ENCODE results near the gene CLEC1B. TPM values are rescaled to one million over a fixed set of nuclear protein-coding genes. Genes with fewer than 3 reads are reported as not detected.

CLEC1B gene
- total RNA-seq: 1 to 10 TPM in 1 of 2 donors, under 1 TPM in 1; 0.63 to 1.7 TPM
- 1.2 TPM for polyA plus RNA-seq (ENCODE audit: insufficient read depth, low read depth, low replicate concordance)
- long read RNA-seq, donor 1: 0 reads
- long read RNA-seq, donor 2, partial matches to known transcripts: 0 of 1 reads
- long read RNA-seq, donor 2, other reads (novel, unspliced or antisense): 0 of 1 reads

DNA sequence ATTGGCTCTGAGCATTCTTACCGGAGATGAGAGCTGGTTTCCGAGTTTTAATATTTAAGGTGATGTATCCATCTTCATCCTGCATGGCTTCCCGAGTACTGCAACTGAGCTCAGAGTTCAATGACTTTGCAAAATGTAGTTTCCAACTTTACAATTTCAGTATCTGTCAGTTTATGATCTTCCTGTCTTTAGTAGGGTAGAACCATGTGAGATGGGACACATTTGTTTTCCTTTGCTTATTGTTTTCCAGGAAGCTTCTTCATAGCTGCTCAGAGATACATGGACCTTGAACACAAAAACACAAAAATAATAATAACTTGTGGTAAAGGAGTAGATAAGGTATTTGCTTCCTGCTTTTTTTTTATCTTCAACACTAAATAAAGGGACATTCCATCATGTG lies at the start of gene CLEC1B:
CLEC1B (minus strand) TSS at position 106 of the 400 bp plus-strand sequence; CDS start at position 85, 21 bp downstream.
- H3K27ac ChIP-seq: no peak within 1 kb of the TSS
- 83 to 90% methylated on average over 3 of the region's 3 CpGs for WGBS, 2 donors
- no peak for DNase-seq

DNA sequence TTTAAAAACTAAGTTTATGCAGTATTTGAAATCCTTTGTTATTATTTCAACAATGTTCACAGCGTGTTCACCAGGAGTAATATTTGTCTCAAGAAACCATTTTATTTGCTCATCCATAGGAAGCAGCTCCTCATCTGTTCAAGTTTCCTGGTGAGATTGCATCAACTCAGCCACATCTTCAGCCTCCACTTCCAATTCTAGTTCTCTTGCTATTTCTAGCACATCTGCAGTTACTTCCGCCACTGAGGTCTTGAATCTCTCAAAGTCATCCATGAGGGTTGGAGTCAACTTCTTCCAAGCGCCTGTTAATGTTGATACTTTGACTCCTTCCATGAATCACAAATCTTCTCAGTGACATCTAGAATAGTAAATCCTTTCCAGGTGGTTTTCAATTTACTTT lies 49.6 kb upstream of the CLEC1B start:
- Histone ChIP-seq H3K9me3 (no peaks in the 10 kb centered on the region), H3K4me1 (no peaks in the 10 kb centered on the region), H3K4me3 (no peak overlapping the region), H3K27ac (no peak overlapping the region), H3K27me3 (no peaks in the 10 kb centered on the region), H3K36me3 (ENCODE audit: low read depth, missing control alignments) (no peaks in the 10 kb centered on the region)
- intact Hi-C loops (cut with DNase I; ENCODE audit: low total_unique reads): no loop called here
- TF ChIP-seq, protein P1, sequence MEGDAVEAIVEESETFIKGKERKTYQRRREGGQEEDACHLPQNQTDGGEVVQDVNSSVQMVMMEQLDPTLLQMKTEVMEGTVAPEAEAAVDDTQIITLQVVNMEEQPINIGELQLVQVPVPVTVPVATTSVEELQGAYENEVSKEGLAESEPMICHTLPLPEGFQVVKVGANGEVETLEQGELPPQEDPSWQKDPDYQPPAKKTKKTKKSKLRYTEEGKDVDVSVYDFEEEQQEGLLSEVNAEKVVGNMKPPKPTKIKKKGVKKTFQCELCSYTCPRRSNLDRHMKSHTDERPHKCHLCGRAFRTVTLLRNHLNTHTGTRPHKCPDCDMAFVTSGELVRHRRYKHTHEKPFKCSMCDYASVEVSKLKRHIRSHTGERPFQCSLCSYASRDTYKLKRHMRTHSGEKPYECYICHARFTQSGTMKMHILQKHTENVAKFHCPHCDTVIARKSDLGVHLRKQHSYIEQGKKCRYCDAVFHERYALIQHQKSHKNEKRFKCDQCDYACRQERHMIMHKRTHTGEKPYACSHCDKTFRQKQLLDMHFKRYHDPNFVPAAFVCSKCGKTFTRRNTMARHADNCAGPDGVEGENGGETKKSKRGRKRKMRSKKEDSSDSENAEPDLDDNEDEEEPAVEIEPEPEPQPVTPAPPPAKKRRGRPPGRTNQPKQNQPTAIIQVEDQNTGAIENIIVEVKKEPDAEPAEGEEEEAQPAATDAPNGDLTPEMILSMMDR (IDR thresholded peaks at IDR 0.05): no peak
- TF ChIP-seq POLR2A (IDR thresholded peaks at IDR 0.05): no peak
- no peak for DNase-seq
- WGBS, 2 donors: 49 to 57% methylated on average over 3 of the region's 3 CpGs

More for the DNA sequence above, at the start of gene CLEC1B:
- Histone ChIP-seq H3K36me3 (ENCODE audit: low read depth, missing control alignments) (no peaks in the 10 kb centered on the region), H3K9me3 (no peaks in the 10 kb centered on the region), H3K4me1 (no peaks in the 10 kb centered on the region), H3K27me3 (no peaks in the 10 kb centered on the region), H3K4me3 (no peak within 1 kb of the TSS)
- intact Hi-C loops (cut with DNase I; ENCODE audit: low total_unique reads): no loop called here
- TF ChIP-seq, protein P1 (IDR thresholded peaks at IDR 0.05): no peak
- TF ChIP-seq POLR2A (IDR thresholded peaks at IDR 0.05): no peak

DNA sequence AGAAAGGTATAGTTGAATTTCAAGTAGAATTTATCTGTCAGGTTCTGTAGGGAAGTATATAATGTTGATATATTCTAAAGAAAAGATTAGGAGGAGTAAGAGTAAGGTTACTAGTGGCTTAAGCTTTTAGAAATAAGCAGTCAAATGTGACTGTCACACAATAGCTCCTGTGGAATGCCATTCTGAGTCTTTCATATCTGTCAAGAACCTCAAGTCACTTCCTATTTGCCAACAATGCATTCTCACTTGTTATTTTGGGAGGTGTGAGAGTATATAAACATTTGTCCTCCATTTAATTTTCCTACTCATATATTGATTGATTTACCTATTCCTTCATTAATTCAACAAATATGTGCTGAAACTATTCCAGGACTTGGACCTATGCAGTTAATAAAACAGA lies 43.2 kb upstream of the CLEC1B start:
- TF ChIP-seq, protein P1 (IDR thresholded peaks at IDR 0.05): no peak
- TF ChIP-seq POLR2A (IDR thresholded peaks at IDR 0.05): no peak
- DNase-seq: no peak
- Histone ChIP-seq H3K27ac (no peak overlapping the region), H3K27me3 (no peaks in the 10 kb centered on the region), H3K36me3 (ENCODE audit: low read depth, missing control alignments) (no peaks in the 10 kb centered on the region), H3K4me1 (no peaks in the 10 kb centered on the region), H3K9me3 (no peaks in the 10 kb centered on the region), H3K4me3 (no peak overlapping the region)
- intact Hi-C loops (cut with DNase I; ENCODE audit: low total_unique reads): no loop called here

DNA sequence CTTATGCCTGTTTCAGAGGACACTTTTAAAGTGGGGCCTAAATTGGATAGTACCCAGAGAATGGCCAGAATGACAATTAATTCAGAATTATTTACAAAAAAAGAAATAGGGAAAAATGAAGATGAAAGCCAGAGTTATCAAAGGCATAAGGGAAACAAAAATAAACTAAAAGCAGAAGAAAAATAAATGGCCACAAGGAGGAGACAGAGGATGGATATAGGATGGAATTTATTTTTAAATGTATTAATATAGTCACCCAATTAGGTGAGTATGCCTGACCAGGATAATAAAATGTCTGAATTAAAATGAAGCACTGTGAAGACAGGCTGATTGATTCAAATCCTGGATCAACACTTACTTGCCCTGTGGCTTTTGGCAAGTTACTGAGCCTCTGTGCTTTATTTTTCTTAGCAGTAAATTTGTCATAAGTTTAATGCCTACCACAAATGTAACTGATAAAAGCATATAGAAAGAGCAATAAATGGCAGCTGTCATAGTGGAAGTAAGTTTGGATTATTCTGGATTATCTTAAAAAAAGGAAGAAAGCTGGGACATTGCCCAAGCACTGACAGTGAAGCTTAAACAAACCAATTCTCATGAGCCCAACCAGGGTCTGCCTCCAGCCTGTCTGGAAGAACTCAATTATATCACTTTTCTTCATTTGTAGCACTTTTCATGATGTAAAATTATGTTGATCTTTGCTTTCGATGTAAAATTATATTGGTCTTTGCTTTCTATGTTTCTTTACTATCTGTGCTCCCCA lies 35.0 kb upstream of the CLEC1B start:
- Histone ChIP-seq H3K36me3 (ENCODE audit: low read depth, missing control alignments) (no peaks in the 10 kb centered on the region), H3K4me3 (no peak overlapping the region), H3K27ac (no peak overlapping the region), H3K9me3 (no peaks in the 10 kb centered on the region), H3K27me3 (no peaks in the 10 kb centered on the region), H3K4me1 (no peaks in the 10 kb centered on the region)
- no peak for TF ChIP-seq POLR2A (IDR thresholded peaks at IDR 0.05)
- TF ChIP-seq, protein P1 (IDR thresholded peaks at IDR 0.05): peak; percentile 24 to 64 (median 52)
- 89% methylated on average over 1 of the region's 1 CpG for WGBS, 2 donors
- no peak for DNase-seq
- intact Hi-C loops (cut with DNase I; ENCODE audit: low total_unique reads): loop anchor here (10.0 kb wide), 1 partner anchor 101 kb away; the partner anchor contains the start of gene CLEC7A
